ENCODE data around the gene HMOX1. TPM values are rescaled to one million over a fixed set of nuclear protein-coding genes. Genes with fewer than 3 reads are reported as not detected.

Gene HMOX1
- total and polyA plus RNA-seq, 5 donors from 2014 or later, result 0.93 to 2.9 (median 1.7) TPM; not detected in 1

GRCh38 chr22:35442471-35442870, 61.6 kb downstream of the HMOX1 start:
- H3K9me3 Mint-ChIP-seq, result peaks cover 0 to 6% (median 0%) of the 10 kb centered on the region in 7 donors
- Histone ChIP-seq H3K27ac (ENCODE audit: insufficient read depth, low read length, poor library complexity, severe bottlenecking) (no peak overlapping the region), H3K4me3 (ENCODE audit: low read depth, low read length) (no peak overlapping the region), H3K36me3 (ENCODE audit: control insufficient read depth, insufficient read depth, low read length) (no peaks in the 10 kb centered on the region), H3K9me3 (ENCODE audit: control insufficient read depth in 2 of 2, low read length in 2 of 2) (no peaks in the 10 kb centered on the region), H3K27me3 (ENCODE audit: control insufficient read depth, insufficient read depth, low read length) (no peaks in the 10 kb centered on the region), H3K4me1 (ENCODE audit: control insufficient read depth, insufficient read depth, low read length, poor library complexity, severe bottlenecking) (no peaks in the 10 kb centered on the region)
- DNase-seq, result no peak
- H3K36me3 Mint-ChIP-seq, result peaks cover 26% of the 10 kb centered on the region
- H3K27me3 Mint-ChIP-seq, result no peaks in the 10 kb centered on the region
- H3K27ac Mint-ChIP-seq, result no peak overlapping the region
- H3K4me3 Mint-ChIP-seq, result no peak overlapping the region
- H3K4me1 Mint-ChIP-seq, result peaks cover 0 to 13% (median 2%) of the 10 kb centered on the region in 4 donors
- no peak for ATAC-seq (ENCODE audit: low read depth in 2 of 2)

GRCh38 chr22:35443338-35443737, 62.4 kb downstream of the HMOX1 start:
- ATAC-seq (ENCODE audit: low read depth in 2 of 2) (no peak), DNase-seq (no peak)
- Histone ChIP-seq H3K4me3 (ENCODE audit: low read depth, low read length) (no peak overlapping the region), H3K9me3 (ENCODE audit: control insufficient read depth in 2 of 2, low read length in 2 of 2) (no peaks in the 10 kb centered on the region), H3K4me1 (ENCODE audit: control insufficient read depth, insufficient read depth, low read length, poor library complexity, severe bottlenecking) (no peaks in the 10 kb centered on the region), H3K27ac (ENCODE audit: insufficient read depth, low read length, poor library complexity, severe bottlenecking) (no peak overlapping the region), H3K36me3 (ENCODE audit: control insufficient read depth, insufficient read depth, low read length) (no peaks in the 10 kb centered on the region), H3K27me3 (ENCODE audit: control insufficient read depth, insufficient read depth, low read length) (no peaks in the 10 kb centered on the region)
- H3K27ac Mint-ChIP-seq, result no peak overlapping the region
- peaks cover 0 to 6% (median 0%) of the 10 kb centered on the region in 7 donors for H3K9me3 Mint-ChIP-seq
- H3K4me1 Mint-ChIP-seq, result peaks cover 0 to 21% (median 6%) of the 10 kb centered on the region in 4 donors
- peaks cover 24% of the 10 kb centered on the region for H3K36me3 Mint-ChIP-seq
- H3K27me3 Mint-ChIP-seq, result no peaks in the 10 kb centered on the region
- no peak overlapping the region for H3K4me3 Mint-ChIP-seq

Other genes with a start within 250 kb of the HMOX1 start
- 48.4 TPM for gene HMGXB4, start 123.6 kb upstream of the HMOX1 start, total RNA-seq
- 10 to 100 TPM; 16.1 to 19.7 (median 17.3) TPM for gene HMGXB4, start 123.6 kb upstream of the HMOX1 start, polyA plus RNA-seq
- 194 TPM for gene TOM1, start 81.2 kb upstream of the HMOX1 start, total RNA-seq
- gene TOM1, start 81.2 kb upstream of the HMOX1 start, polyA plus RNA-seq, result 10 to 100 TPM; 54.8 to 73.4 (median 64.9) TPM
- 59.7 TPM for gene MCM5, start 19.0 kb downstream of the HMOX1 start, total RNA-seq
- 10 to 100 TPM; 40.6 to 50.9 (median 43.4) TPM for gene MCM5, start 19.0 kb downstream of the HMOX1 start, polyA plus RNA-seq
- gene RASD2, start 159.7 kb downstream of the HMOX1 start, total RNA-seq, result 1.0 TPM
- gene RASD2, start 159.7 kb downstream of the HMOX1 start, polyA plus RNA-seq, result under 1 TPM in 1 of 4 donors, not detected in 3; 0.06 TPM
- not detected for gene MB, start 236.2 kb downstream of the HMOX1 start, total RNA-seq
- not detected for gene MB, start 236.2 kb downstream of the HMOX1 start, polyA plus RNA-seq